Cardiac fibroblast (primary cell): Measurements from ENCODE around the gene IQCH.

Experiments used
- DNase-seq, 2 donors: peaks; one replicate each; pipeline versions ENCODE4 v3.0.0 to v3.0.0-alpha.2; 2010; ENCODE audit warnings: low read depth in 2 of 2
- H3K4me3 ChIP-seq, 2 donors: replicated peaks in 1 of 2; 1 replicate in 1 of 2; 2 replicates in 1 of 2; pipeline ENCODE4 v1.5.1; 2011; ENCODE audit warnings: low read depth in 2 of 2, low read length in 2 of 2, mild to moderate bottlenecking in 2 of 2, moderate library complexity in 1 of 2
- TF ChIP-seq, protein P1 (sequence below): IDR thresholded peaks from one replicate; pipeline ENCODE4 v1.5.1; 2011; ENCODE audit warnings: low read depth, mild to moderate bottlenecking, low read length, inconsistent platforms

IQCH gene

GRCh38 chr15:67216859-67217258 is 37.7 kb upstream of the IQCH start:
- no peak overlapping the region for H3K4me3 ChIP-seq
- DNase-seq: no peak
- TF ChIP-seq, protein P1, sequence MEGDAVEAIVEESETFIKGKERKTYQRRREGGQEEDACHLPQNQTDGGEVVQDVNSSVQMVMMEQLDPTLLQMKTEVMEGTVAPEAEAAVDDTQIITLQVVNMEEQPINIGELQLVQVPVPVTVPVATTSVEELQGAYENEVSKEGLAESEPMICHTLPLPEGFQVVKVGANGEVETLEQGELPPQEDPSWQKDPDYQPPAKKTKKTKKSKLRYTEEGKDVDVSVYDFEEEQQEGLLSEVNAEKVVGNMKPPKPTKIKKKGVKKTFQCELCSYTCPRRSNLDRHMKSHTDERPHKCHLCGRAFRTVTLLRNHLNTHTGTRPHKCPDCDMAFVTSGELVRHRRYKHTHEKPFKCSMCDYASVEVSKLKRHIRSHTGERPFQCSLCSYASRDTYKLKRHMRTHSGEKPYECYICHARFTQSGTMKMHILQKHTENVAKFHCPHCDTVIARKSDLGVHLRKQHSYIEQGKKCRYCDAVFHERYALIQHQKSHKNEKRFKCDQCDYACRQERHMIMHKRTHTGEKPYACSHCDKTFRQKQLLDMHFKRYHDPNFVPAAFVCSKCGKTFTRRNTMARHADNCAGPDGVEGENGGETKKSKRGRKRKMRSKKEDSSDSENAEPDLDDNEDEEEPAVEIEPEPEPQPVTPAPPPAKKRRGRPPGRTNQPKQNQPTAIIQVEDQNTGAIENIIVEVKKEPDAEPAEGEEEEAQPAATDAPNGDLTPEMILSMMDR: no peak

- no peak for DNase-seq
- no peak overlapping the region for H3K4me3 ChIP-seq
- TF ChIP-seq, protein P1: no peak
Measured at GRCh38 chr15:67218428-67218827, 36.2 kb upstream of the IQCH start.

DNA sequence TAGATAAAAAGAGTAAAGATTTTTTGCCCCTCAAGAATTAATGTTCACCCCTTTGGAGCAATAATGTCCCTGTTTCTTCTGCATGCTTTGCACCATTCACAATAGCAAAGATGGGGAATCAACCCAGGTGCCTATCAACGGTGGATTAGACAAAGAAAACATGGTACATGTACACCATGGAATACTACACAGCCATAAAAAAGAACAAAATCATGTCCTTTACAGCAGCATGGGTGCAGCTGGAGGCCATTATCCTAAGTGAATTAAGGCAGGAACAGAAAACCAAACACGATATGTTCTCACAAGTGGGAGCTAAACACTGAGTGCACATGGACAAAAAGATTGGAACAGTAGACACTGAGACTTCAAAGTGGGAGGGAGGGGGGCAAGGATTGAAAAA is 35.3 kb upstream of the IQCH start:
- no peak for DNase-seq
- TF ChIP-seq, protein P1: no peak
- no peak overlapping the region for H3K4me3 ChIP-seq

- H3K4me3 ChIP-seq: no peak overlapping the region
- TF ChIP-seq, protein P1: no peak
- no peak for DNase-seq
Measured at GRCh38 chr15:67224889-67225288, 29.7 kb upstream of the IQCH start.

DNA sequence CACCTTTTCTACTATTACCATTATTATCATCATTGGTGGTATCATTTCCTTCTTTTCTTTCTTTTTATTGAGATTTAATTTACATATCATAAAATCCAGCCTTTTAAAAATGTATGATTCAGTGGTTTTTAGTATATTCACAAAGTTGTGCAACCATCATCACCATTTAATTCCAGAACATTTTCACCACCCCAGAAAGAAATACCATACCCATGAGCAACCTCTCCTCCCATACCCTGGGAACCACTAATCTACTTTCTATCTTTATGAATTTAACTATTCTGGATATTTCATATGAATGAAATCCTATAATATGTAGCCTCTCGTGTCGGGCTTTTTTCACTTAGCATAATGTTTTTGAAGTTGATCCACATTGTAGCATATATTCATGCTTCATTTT is 29.2 kb upstream of the IQCH start:
- H3K4me3 ChIP-seq: no peak overlapping the region
- TF ChIP-seq, protein P1: no peak
- DNase-seq: peak; percentile 63 to 86

GRCh38 chr15:67227431-67227830 is 27.2 kb upstream of the IQCH start:
- TF ChIP-seq, protein P1: no peak
- no peak overlapping the region for H3K4me3 ChIP-seq
- no peak for DNase-seq

- TF ChIP-seq, protein P1: no peak
- no peak for DNase-seq
- H3K4me3 ChIP-seq: no peak overlapping the region
Measured at GRCh38 chr15:67227846-67228245, 26.7 kb upstream of the IQCH start.
